K562 (cell line): ENCODE results near the gene TRPM4. TPM values are rescaled to one million over a fixed set of nuclear protein-coding genes. Genes with fewer than 3 reads are reported as not detected.
A peak's percentile ranks its signal among the peaks of the same experiment; 100 is the strongest.

Source experiments
- MGA ChIP-seq: fragments of 450-650 bp; IDR thresholded peaks from 2 replicates; pipeline ENCODE4 v1.6.1; 2016; ENCODE audit warnings: mild to moderate bottlenecking, moderate library complexity
- ZNF143 ChIP-seq: sonication (generic); formaldehyde crosslinking; IDR thresholded peaks from 2 replicates; pipeline ENCODE4 v1.9.0; 2022; ENCODE audit warnings: mild to moderate bottlenecking, missing genetic modification reagents
- polyA plus RNA-seq, 8 experiments: library from polyadenylated mRNA; depleted of rRNA in 4 of 8; stranded (reverse) in 5 of 8; unstranded in 3 of 8; fragments of >200 nt; fragmentation: Nextera tagmentation in 2 of 8; fragmentation: Illumina TruSeq in 1 of 8; extraction: Ambion mirVana in 2 of 8; extraction: Trizol in 1 of 8; gene quantifications; 2 replicates each; pipeline versions ENCODE4 v1.2.1 to v1.2.3, GENCODE V29; 2011 to 2014; ENCODE audit warnings: inconsistent platforms in 1 of 8, missing spikeins in 1 of 8
- total RNA-seq, 7 experiments: library from RNA; depleted of rRNA in 6 of 7; stranded (reverse); fragments of >200 nt in 6 of 7; fragmentation: Illumina TruSeq in 2 of 7; extraction: Trizol in 2 of 7; gene quantifications; 2 replicates each; pipeline versions ENCODE4 v1.2.1 to v1.2.3, GENCODE V29; 2011 to 2021; ENCODE audit warnings: low replicate concordance in 1 of 7
- TF ChIP-seq, protein P1 (sequence below): fragments of 450-650 bp; IDR thresholded peaks from 2 replicates; pipeline ENCODE4 v1.6.1; 2016; ENCODE audit warnings: mild to moderate bottlenecking
- TF ChIP-seq, protein P2 (sequence below): fragments of 250-450 bp; sonication (Bioruptor Pico); IDR thresholded peaks from 2 replicates; pipeline ENCODE4 v1.8.0; 2021; ENCODE audit warnings: moderate library complexity, mild to moderate bottlenecking, inconsistent platforms
- TF ChIP-seq, protein P3 (sequence below): sonication (generic); formaldehyde crosslinking; IDR thresholded peaks from 2 replicates; pipeline ENCODE4 v1.4.0; 2020; ENCODE audit warnings: mild to moderate bottlenecking, missing genetic modification reagents

TRPM4 gene
- total and polyA plus RNA-seq, 9 of the 15 experiments (the other 6 are each of a cell fraction or from before 2014, with no cell fraction given): 6.5 to 45.4 (median 15.2) TPM

DNA sequence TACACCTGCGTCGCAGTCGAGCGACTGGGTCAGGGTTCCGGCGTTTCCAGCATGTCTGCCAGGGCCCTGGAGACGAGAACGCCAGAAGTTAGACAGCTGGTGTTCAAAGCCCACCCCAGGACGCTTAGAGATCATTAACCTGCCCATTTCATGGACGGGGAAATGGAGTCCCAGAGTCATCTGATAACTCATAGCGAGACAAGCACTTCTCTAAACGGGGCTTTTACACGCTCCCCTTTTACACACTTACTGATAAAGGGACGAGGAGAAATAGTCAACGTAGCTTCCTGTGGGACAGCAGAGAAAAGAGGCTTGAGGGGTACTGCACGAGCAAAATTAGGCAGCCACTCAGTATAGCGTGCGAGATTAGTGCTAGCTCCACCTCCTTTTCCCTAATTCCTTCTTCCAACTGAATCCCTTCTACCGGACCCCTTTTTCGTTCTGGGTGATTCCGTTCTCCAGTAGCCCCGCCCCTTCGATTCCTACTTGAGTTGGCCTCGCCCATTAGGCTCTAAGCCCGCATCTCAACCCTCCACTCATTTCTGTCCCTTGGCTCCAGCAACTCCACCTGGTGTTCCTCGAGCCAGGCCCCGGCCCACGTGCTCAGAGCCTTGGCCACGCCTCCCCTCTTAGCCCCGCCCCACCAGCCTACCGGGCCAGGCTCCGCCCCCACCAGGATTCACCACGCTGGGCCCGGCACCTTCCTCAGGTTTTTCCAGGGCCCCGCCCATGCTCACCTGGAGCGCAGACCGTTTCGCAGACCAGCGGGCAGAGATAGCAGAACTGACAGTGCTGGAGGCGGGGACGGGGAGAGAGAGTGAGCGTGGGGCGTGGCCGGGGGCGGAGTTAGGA is 6.1 kb upstream of the TRPM4 start (continued):
- TF ChIP-seq, protein P1, sequence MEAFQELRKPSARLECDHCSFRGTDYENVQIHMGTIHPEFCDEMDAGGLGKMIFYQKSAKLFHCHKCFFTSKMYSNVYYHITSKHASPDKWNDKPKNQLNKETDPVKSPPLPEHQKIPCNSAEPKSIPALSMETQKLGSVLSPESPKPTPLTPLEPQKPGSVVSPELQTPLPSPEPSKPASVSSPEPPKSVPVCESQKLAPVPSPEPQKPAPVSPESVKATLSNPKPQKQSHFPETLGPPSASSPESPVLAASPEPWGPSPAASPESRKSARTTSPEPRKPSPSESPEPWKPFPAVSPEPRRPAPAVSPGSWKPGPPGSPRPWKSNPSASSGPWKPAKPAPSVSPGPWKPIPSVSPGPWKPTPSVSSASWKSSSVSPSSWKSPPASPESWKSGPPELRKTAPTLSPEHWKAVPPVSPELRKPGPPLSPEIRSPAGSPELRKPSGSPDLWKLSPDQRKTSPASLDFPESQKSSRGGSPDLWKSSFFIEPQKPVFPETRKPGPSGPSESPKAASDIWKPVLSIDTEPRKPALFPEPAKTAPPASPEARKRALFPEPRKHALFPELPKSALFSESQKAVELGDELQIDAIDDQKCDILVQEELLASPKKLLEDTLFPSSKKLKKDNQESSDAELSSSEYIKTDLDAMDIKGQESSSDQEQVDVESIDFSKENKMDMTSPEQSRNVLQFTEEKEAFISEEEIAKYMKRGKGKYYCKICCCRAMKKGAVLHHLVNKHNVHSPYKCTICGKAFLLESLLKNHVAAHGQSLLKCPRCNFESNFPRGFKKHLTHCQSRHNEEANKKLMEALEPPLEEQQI: no peak
- TF ChIP-seq MGA (peak; percentile 93), ZNF143 (no peak)
- TF ChIP-seq, protein P2, sequence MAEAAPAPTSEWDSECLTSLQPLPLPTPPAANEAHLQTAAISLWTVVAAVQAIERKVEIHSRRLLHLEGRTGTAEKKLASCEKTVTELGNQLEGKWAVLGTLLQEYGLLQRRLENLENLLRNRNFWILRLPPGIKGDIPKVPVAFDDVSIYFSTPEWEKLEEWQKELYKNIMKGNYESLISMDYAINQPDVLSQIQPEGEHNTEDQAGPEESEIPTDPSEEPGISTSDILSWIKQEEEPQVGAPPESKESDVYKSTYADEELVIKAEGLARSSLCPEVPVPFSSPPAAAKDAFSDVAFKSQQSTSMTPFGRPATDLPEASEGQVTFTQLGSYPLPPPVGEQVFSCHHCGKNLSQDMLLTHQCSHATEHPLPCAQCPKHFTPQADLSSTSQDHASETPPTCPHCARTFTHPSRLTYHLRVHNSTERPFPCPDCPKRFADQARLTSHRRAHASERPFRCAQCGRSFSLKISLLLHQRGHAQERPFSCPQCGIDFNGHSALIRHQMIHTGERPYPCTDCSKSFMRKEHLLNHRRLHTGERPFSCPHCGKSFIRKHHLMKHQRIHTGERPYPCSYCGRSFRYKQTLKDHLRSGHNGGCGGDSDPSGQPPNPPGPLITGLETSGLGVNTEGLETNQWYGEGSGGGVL (CRISPR knock-in tag): no peak
- TF ChIP-seq, protein P3, sequence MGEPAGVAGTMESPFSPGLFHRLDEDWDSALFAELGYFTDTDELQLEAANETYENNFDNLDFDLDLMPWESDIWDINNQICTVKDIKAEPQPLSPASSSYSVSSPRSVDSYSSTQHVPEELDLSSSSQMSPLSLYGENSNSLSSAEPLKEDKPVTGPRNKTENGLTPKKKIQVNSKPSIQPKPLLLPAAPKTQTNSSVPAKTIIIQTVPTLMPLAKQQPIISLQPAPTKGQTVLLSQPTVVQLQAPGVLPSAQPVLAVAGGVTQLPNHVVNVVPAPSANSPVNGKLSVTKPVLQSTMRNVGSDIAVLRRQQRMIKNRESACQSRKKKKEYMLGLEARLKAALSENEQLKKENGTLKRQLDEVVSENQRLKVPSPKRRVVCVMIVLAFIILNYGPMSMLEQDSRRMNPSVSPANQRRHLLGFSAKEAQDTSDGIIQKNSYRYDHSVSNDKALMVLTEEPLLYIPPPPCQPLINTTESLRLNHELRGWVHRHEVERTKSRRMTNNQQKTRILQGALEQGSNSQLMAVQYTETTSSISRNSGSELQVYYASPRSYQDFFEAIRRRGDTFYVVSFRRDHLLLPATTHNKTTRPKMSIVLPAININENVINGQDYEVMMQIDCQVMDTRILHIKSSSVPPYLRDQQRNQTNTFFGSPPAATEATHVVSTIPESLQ (CRISPR knock-in tag): 0 out of 2 replicates have a peak, but pooled peaks have one; percentile 67
